Parathyroid adenoma (tissue), 2 donors: Measurements from ENCODE around the gene ABCC10.

ENCODE experiments used
- H2AFZ ChIP-seq: fragments of 300-600 bp; sonication (generic); one replicate; pipeline ENCODE4 v1.7.0; 2017; ENCODE audit warnings: antibody characterized with exemption, mild to moderate bottlenecking
- H3K27ac ChIP-seq: fragments of 300-600 bp; sonication (generic); one replicate; pipeline ENCODE4 v1.7.0; 2017
- H3K27me3 ChIP-seq: fragments of 300-600 bp; sonication (generic); one replicate; pipeline ENCODE4 v1.7.0; 2017; ENCODE audit warnings: low read length; ENCODE audit not compliant: control insufficient read depth, insufficient read depth
- H3K36me3 ChIP-seq: fragments of 300-600 bp; sonication (generic); one replicate; pipeline ENCODE4 v1.7.0; 2017; ENCODE audit warnings: low read length; ENCODE audit not compliant: control insufficient read depth, insufficient read depth
- H3K4me1 ChIP-seq: fragments of 300-600 bp; sonication (generic); one replicate; pipeline ENCODE4 v1.7.0; 2017; ENCODE audit warnings: control low read depth
- H3K4me2 ChIP-seq: fragments of 300-600 bp; sonication (generic); one replicate; pipeline ENCODE4 v1.7.0; 2017; ENCODE audit warnings: low read length
- H3K4me3 ChIP-seq: fragments of 300-600 bp; sonication (generic); one replicate; pipeline ENCODE4 v1.7.0; 2017; ENCODE audit warnings: low read depth, low read length
- H3K79me2 ChIP-seq: fragments of 300-600 bp; sonication (generic); one replicate; pipeline ENCODE4 v1.7.0; 2017; ENCODE audit warnings: control low read depth
- H3K9ac ChIP-seq: fragments of 300-600 bp; sonication (generic); one replicate; pipeline ENCODE4 v1.7.0; 2017; ENCODE audit warnings: mild to moderate bottlenecking
- H3K9me3 ChIP-seq: fragments of 300-600 bp; sonication (generic); one replicate; pipeline ENCODE4 v1.7.0; 2017; ENCODE audit warnings: low read length; ENCODE audit not compliant: control insufficient read depth
- CTCF ChIP-seq: fragments of 300-600 bp; sonication (generic); IDR thresholded peaks from one replicate; pipeline ENCODE4 v1.7.0; 2017; ENCODE audit warnings: antibody characterized with exemption, mild to moderate bottlenecking
- donor health status: primary hyperparathyroidism.

Gene ABCC10

DNA sequence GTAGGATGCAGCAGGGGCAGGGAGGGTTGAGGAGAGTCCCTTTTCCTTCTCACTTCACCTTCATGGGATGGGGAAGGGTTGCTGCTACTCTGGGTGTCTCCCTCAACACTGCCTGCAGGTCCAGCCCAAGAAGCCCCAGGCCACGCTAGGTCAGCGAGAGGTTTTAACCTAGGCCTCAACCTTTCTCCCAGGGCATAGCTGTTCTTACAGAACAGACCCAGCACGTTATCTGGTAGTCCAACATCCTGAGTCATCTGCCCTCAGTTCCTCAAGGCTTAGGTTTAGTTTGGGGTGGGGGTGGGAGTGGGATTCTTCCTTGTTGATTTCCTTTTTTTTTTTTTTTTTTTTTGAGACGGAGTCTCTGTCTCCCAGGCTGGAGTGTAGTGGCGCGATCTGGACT is 67.0 kb downstream of the ABCC10 start:
- Histone ChIP-seq H3K9ac (no peak overlapping the region), H3K4me3 (no peak overlapping the region), H3K4me2 (no peak overlapping the region), H3K27me3 (no peaks in the 10 kb centered on the region), H3K27ac (no peak overlapping the region), H3K9me3 (no peaks in the 10 kb centered on the region), H3K4me1 (peaks cover 2% of the 10 kb centered on the region), H3K79me2 (peaks cover 20% of the 10 kb centered on the region), H2AFZ (no peak overlapping the region), H3K36me3 (no peaks in the 10 kb centered on the region)
- TF ChIP-seq CTCF: no peak

GRCh38 chr6:43494766-43495165 is 67.4 kb downstream of the ABCC10 start:
- H3K36me3 ChIP-seq: no peaks in the 10 kb centered on the region
- H2AFZ ChIP-seq: no peak overlapping the region
- TF ChIP-seq CTCF: no peak
- peaks cover 2% of the 10 kb centered on the region for H3K4me1 ChIP-seq
- H3K27me3 ChIP-seq: no peaks in the 10 kb centered on the region
- H3K79me2 ChIP-seq: peaks cover 15% of the 10 kb centered on the region
- H3K4me3 ChIP-seq: no peak overlapping the region
- no peak overlapping the region for H3K4me2 ChIP-seq
- no peaks in the 10 kb centered on the region for H3K9me3 ChIP-seq
- no peak overlapping the region for H3K27ac ChIP-seq
- H3K9ac ChIP-seq: no peak overlapping the region

- H3K4me2 ChIP-seq: no peak overlapping the region
- H3K36me3 ChIP-seq: no peaks in the 10 kb centered on the region
- TF ChIP-seq CTCF: no peak
- H3K4me3 ChIP-seq: no peak overlapping the region
- peaks cover 9% of the 10 kb centered on the region for H3K79me2 ChIP-seq
- H3K27ac ChIP-seq: no peak overlapping the region
- no peaks in the 10 kb centered on the region for H3K9me3 ChIP-seq
- no peaks in the 10 kb centered on the region for H3K27me3 ChIP-seq
- H3K4me1 ChIP-seq: peaks cover 2% of the 10 kb centered on the region
- H2AFZ ChIP-seq: no peak overlapping the region
- no peak overlapping the region for H3K9ac ChIP-seq
These were observed 68.1 kb downstream of the ABCC10 start for GRCh38 chr6:43495409-43495941.

DNA sequence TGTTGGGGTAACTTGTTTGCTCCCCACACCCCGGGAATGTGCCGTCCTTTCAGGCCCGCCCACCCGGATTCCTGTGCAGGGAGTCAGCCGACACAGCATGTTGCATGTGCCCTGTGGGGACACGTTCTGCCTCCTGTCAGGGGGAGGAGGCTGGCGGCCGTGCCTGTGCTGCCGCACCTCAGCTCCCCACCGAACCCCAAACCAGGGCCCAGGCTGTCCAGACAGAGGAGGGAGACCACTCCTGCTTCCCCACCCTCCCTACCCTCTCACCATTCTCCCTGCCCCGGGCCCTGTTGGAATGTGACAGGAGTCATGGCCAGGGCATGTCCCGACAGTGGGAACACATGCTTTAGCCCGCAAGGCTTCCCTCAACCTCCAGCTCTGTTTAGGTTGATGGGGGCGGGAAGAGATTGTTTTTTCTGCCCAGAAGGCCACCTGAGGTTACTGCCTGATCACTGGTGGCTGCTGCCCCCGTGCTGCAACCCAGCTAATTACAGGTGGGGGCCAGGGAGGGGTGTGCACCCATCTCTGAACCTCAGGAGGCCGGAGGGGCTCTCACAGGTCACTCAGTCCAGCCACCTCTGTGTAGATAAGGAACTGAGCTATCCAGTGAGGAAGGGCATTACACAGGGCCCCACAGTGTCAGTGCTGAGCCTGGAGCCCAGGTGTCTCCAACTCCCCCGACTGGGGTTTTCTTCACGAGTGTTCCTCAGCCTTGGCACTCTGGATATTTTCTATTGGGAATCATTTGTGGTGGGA is 69.2 kb downstream of the ABCC10 start:
- Histone ChIP-seq H3K9ac (no peak overlapping the region), H3K9me3 (no peaks in the 10 kb centered on the region), H3K4me3 (no peak overlapping the region), H3K4me1 (peaks cover 2% of the 10 kb centered on the region), H3K4me2 (no peak overlapping the region), H3K27me3 (no peaks in the 10 kb centered on the region), H3K27ac (no peak overlapping the region), H3K79me2 (peaks cover 9% of the 10 kb centered on the region), H3K36me3 (no peaks in the 10 kb centered on the region), H2AFZ (no peak overlapping the region)
- TF ChIP-seq CTCF: peak; percentile 45

GRCh38 chr6:43497129-43497396 is 69.7 kb downstream of the ABCC10 start:
- H3K4me3 ChIP-seq: no peak overlapping the region
- no peak overlapping the region for H3K9ac ChIP-seq
- no peak overlapping the region for H3K27ac ChIP-seq
- no peak for TF ChIP-seq CTCF
- H2AFZ ChIP-seq: no peak overlapping the region
- H3K4me2 ChIP-seq: no peak overlapping the region
- no peaks in the 10 kb centered on the region for H3K27me3 ChIP-seq
- no peaks in the 10 kb centered on the region for H3K36me3 ChIP-seq
- peaks cover 9% of the 10 kb centered on the region for H3K79me2 ChIP-seq
- peaks cover 2% of the 10 kb centered on the region for H3K4me1 ChIP-seq
- no peaks in the 10 kb centered on the region for H3K9me3 ChIP-seq
